GM19467 (cell line): ENCODE data around the gene RNLS.

ENCODE experiments used
- ATAC-seq: cut with Tn5 transposase; IDR thresholded peaks from one replicate; pipeline ENCODE4 v1.9.1; 2021; ENCODE audit warnings: mild to moderate bottlenecking, moderate library complexity; ENCODE audit not compliant: unreplicated experiment

RNLS gene

DNA sequence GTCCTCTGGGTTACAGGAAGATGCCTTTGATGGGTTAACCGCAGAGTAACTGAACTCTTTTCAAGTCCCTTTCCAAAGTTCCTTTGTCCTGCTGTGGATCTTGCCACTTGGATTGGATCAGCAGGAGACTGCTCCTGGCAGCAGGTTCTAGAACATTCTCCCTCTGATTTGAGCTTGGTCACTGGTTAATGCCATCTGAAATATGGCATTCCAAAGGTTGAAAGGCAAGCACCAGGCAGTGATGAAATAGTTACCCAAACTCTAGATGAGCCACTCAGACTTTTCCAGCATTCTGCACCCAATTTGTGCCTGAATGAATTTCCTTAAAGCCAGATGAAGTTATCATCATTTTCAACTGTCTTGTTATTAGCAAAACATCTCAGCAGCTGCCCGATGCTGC, 343.9 kb downstream of the RNLS start:
- ATAC-seq, result no peak

GRCh38 chr10:88238615-88238914, 344.6 kb downstream of the RNLS start:
- no peak for ATAC-seq

DNA sequence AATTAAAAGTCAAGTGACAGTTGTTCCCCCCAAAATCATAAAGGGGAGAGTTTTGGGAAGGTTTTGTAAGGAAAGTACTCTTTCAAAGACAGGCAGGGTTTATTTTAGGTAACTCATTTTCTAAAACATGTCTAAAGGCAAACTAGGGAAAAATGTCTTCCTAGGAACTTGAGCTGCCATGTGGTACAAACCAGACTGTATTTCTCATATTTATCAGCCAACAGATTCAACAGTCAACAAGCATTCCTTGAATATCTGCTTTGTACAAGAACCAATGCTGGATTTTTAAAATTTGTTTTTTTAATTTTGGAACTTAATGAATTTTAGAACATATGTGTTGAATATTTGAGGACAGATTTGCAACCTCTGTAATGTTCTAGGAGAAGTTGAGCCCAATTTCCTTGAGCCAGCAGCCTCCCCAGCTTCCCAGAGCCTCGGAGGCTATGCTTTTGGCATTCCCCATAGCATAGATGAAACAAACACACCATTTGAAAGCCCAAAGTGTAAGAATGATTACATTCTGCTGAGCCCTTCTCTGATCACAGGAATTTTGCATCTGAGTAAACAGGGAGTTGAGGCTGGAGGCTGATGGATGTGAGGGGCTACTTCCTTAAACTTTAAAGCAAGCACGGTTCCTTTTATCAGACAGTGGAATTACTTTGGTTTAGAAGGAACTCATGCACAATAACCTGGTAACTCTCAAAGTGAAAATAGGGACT, 345.1 kb downstream of the RNLS start:
- ATAC-seq, result no peak

- ATAC-seq, result no peak
These were observed 346.9 kb downstream of the RNLS start for GRCh38 chr10:88236121-88236743.

DNA sequence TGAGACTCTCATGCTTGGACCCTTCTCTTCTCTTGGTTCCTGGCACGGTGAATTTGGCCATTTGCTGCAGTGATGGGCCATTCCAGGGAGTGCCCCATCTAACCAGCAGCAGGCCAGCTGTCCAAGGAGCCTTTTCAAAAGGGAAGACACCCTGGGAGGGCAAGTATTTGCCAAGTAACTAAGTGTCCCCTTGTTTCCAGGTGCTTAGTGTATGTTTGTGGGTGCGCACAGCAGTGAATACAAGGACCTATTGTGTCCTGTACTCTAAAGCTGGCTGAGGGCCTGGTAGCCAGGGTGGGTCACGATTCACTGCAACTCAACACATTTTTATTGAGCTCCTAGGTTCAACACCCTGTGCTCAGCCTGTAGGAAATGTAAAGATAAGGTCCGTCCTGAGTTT, 348.8 kb downstream of the RNLS start:
- ATAC-seq, result no peak

GRCh38 chr10:88233870-88234269, 349.2 kb downstream of the RNLS start:
- ATAC-seq, result no peak

GRCh38 chr10:88232983-88233543, 350.1 kb downstream of the RNLS start:
- no peak for ATAC-seq

DNA sequence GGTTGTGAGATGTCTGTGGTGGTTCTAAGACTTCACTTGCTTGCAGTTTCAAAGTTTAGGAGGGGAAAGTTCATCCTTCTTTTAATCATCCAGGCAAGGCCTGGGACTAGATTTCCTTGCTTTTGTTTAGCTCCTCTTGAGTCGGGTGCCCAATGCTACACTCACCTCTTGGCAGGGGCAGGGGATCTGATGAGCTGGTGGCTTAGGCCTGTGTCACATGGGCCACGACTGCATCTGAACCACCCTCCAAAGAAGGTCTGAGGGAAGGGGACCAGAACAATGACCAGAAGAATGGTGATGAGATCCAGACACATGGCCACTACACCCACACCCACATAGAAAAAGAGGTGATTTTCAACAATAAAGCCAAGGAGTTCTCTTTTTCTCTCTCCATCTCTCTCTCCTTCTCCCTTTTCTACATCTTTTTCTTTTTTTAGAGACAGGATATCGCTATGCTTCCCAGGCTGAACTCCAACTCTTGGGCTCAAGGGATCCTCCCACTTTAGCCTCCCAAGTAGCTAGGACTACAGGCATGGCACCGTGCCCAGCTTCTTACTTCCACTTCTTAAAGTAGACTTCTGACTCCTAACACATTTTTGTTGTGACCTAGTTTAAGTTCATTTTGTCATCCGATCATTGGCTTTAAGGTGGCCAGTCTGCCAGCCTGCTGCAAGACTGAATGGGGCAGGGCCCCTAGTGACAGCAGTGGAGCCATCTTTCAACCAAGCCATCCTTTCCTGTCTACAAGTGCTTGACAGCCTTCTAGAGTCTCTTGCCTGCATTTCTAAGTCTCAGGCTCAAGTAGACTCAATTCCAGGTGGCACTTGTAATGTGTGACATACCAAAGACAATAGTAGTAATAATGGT, 350.9 kb downstream of the RNLS start:
- no peak for ATAC-seq

DNA sequence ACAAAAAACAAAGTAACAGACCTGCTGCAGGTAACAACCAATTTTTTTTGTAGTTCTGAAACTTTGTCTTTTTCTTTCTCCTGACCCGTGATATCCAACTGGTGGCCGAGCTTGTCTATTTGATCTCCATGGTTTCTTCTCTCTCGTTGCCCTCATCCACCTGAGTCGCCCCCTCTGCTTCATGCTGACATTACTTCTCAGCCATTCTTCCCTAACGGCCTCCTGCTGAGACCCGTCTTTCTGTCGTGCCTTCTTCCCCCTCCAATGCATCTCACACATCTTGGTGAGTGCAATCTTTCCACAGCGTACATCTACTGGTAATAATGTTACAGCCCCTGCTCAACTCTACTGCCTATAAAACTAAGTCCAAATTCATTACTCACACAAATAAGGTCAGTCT, 352.9 kb downstream of the RNLS start:
- ATAC-seq, result no peak

DNA sequence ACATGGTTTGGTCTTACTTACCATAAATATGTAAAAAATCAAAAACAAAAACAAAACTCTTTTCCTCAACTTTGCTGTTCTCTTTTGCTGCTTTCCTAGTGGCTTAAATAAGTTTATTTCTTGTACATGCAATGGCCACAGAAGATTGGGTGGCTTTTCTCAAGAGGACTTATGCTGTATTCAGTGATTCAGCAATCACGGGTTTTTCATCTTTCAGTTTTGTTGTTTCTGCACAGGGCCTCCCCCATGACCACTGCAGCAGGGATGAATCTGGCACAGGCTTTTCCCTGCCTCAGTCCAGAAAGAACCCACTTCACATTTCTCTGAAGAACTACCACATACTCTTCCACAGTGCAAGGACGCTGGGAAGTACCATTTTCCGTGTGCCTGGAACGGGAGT, 355.0 kb downstream of the RNLS start:
- ATAC-seq, result no peak

GRCh38 chr10:88227342-88228018, 355.6 kb downstream of the RNLS start:
- ATAC-seq, result no peak

DNA sequence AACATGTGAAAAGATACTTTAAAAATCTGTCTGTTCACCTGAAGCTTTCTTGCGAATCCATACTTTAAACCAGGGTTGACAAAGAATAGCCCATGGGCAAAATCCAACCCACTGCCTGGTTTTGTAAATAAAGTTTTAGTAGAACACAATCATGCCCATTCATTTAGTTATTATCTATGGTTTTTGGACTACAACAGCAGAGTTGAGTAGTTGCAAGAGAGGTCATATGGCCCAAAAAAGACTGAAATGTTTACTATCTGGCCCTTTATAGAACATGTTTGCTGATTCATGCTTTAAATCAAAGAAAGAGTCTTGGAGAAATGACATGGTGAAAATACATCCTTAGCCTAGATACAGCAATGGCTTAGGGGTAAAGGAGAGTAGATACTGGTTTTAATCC, 356.2 kb downstream of the RNLS start:
- ATAC-seq, result no peak

DNA sequence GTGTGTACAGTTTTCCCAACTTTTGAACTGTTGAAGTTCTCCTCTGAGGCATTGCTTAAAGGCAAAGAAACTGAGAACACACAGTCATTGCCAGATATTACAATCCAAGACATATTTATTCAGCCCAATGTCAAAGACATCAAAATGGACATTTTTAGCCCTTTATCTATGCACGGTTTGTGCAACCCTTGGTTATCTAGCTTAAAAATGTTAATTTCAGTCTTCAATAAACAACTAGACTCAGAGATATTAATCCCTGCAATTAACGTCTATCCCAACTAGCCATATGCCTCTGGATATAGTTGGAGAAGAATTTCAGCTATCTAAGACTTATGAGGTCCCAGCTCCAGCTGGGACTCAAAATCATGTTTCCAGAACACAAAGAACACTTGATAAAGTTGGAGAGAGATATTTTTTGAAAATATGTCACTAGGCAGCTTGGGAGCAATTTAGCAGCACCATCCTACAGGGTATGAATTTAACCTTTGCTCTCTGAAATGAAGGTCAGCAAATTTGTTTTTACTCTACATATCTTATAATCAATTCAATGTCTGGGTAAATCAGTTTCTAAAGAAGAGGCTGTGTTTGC, 357.0 kb downstream of the RNLS start:
- ATAC-seq, result no peak
